HG02678 (cell line): ENCODE results near the gene LNPEP.

Experiments used
- ATAC-seq: cut with Tn5 transposase; IDR thresholded peaks from one replicate; pipeline ENCODE4 v1.9.1; 2021; ENCODE audit warnings: mild to moderate bottlenecking, moderate library complexity; ENCODE audit not compliant: unreplicated experiment

Gene LNPEP

GRCh38 chr5:96935559-96936430, at the start of gene LNPEP:
Gene LNPEP, plus strand, starts transcription at chr5:96936080. Its CDS starts 76 bp downstream, at chr5:96936156.
- ATAC-seq: peak; percentile 49

GRCh38 chr5:96893342-96893741, 42.5 kb upstream of the LNPEP start:
- no peak for ATAC-seq

GRCh38 chr5:96896276-96896675, 39.6 kb upstream of the LNPEP start:
- peak; percentile 55 for ATAC-seq

GRCh38 chr5:96896806-96897205, 39.1 kb upstream of the LNPEP start:
- ATAC-seq: peak; percentile 95

GRCh38 chr5:96901384-96901783, 34.5 kb upstream of the LNPEP start:
- ATAC-seq: no peak

- ATAC-seq: no peak
These were observed 34.0 kb upstream of the LNPEP start for GRCh38 chr5:96901841-96902240.

- ATAC-seq: no peak
These were observed 33.0 kb upstream of the LNPEP start for GRCh38 chr5:96902876-96903275.

GRCh38 chr5:96903300-96903699, 32.6 kb upstream of the LNPEP start:
- no peak for ATAC-seq

- ATAC-seq: no peak
These were observed 31.6 kb upstream of the LNPEP start for GRCh38 chr5:96904054-96904931.

- ATAC-seq: no peak
These were observed 30.0 kb upstream of the LNPEP start for GRCh38 chr5:96905864-96906263.

- ATAC-seq: no peak
These were observed 26.9 kb upstream of the LNPEP start for GRCh38 chr5:96909003-96909402.

GRCh38 chr5:96909435-96909834, 26.4 kb upstream of the LNPEP start:
- no peak for ATAC-seq

GRCh38 chr5:96911139-96911538, 24.7 kb upstream of the LNPEP start:
- ATAC-seq: no peak

- no peak for ATAC-seq
These were observed 22.6 kb upstream of the LNPEP start for GRCh38 chr5:96913233-96913632.

GRCh38 chr5:96919754-96920197, 16.1 kb upstream of the LNPEP start:
- ATAC-seq: peak; percentile 72

GRCh38 chr5:96920744-96921355, 15.0 kb upstream of the LNPEP start:
- no peak for ATAC-seq

GRCh38 chr5:96922499-96923244, 13.2 kb upstream of the LNPEP start:
- no peak for ATAC-seq

GRCh38 chr5:96924016-96924443, 11.8 kb upstream of the LNPEP start:
- no peak for ATAC-seq

- ATAC-seq: no peak
These were observed 9.6 kb upstream of the LNPEP start for GRCh38 chr5:96926276-96926675.

- ATAC-seq: no peak
These were observed 8.9 kb upstream of the LNPEP start for GRCh38 chr5:96927008-96927407.
